MM.1S (cell line): Measurements from ENCODE around the gene EIF1AX.

Source experiments
- DNase-seq: peaks from one replicate; pipeline ENCODE4 v3.0.0-alpha.2; 2015
- H2AFZ ChIP-seq: fragments of 300-600 bp; sonication (generic); 2 replicates; pipeline ENCODE4 v1.6.0; 2016; ENCODE audit warnings: antibody characterized with exemption, low read length
- H3F3A ChIP-seq: fragments of 300-600 bp; sonication (generic); 2 replicates; pipeline ENCODE4 v1.6.1; 2016; ENCODE audit warnings: mild to moderate bottlenecking, antibody characterized with exemption, low read length, moderate library complexity, mixed read lengths; ENCODE audit not compliant: insufficient read depth
- H3K27ac ChIP-seq: fragments of 300-600 bp; sonication (generic); 2 replicates; pipeline ENCODE4 v1.5.1; 2016; ENCODE audit warnings: mild to moderate bottlenecking, low read length
- H3K27me3 ChIP-seq: fragments of 300-600 bp; sonication (generic); replicated peaks from 2 replicates; pipeline ENCODE4 v1.6.0; 2016; ENCODE audit warnings: low read length; ENCODE audit not compliant: insufficient read depth
- H3K36me3 ChIP-seq: fragments of 300-600 bp; sonication (generic); replicated peaks from 2 replicates; pipeline ENCODE4 v1.6.1; 2016; ENCODE audit warnings: mild to moderate bottlenecking, low read length, mixed read lengths; ENCODE audit not compliant: insufficient read depth
- H3K4me1 ChIP-seq: fragments of 300-600 bp; sonication (generic); 2 replicates; pipeline ENCODE4 v1.6.1; 2016; ENCODE audit warnings: low read length, mixed read lengths
- H3K4me2 ChIP-seq: fragments of 300-600 bp; sonication (generic); 2 replicates; pipeline ENCODE4 v1.6.0; 2016; ENCODE audit warnings: low read depth, low read length
- H3K4me3 ChIP-seq: fragments of 300-600 bp; sonication (generic); 2 replicates; pipeline ENCODE4 v1.5.1; 2016; ENCODE audit warnings: low read length, mixed read lengths
- H3K79me2 ChIP-seq: fragments of 300-600 bp; sonication (generic); 2 replicates; pipeline ENCODE4 v1.6.1; 2016; ENCODE audit warnings: mixed run types, low read length, mixed read lengths
- H3K9ac ChIP-seq: fragments of 300-600 bp; sonication (generic); 2 replicates; pipeline ENCODE4 v1.6.1; 2016; ENCODE audit warnings: low read length, mixed read lengths
- H3K9me2 ChIP-seq: fragments of 300-600 bp; sonication (generic); replicated peaks from 2 replicates; pipeline ENCODE4 v1.6.1; 2016; ENCODE audit warnings: mild to moderate bottlenecking, low read length, mixed read lengths; ENCODE audit not compliant: insufficient read depth
- H3K9me3 ChIP-seq: fragments of 300-600 bp; sonication (generic); replicated peaks from 2 replicates; pipeline ENCODE4 v1.6.1; 2016; ENCODE audit warnings: mild to moderate bottlenecking, low read length, mixed read lengths; ENCODE audit not compliant: insufficient read depth
- H4K20me1 ChIP-seq: fragments of 300-600 bp; sonication (generic); 2 replicates; pipeline ENCODE4 v1.6.1; 2016; ENCODE audit warnings: mild to moderate bottlenecking, low read length, moderate library complexity, mixed read lengths; ENCODE audit not compliant: insufficient read depth
- CTCF ChIP-seq: fragments of 300-600 bp; sonication (generic); IDR thresholded peaks from 2 replicates; pipeline ENCODE4 v1.5.1; 2016; ENCODE audit warnings: antibody characterized with exemption, low read length, mixed read lengths
- EZH2 ChIP-seq: fragments of 300-600 bp; sonication (generic); optimal IDR thresholded peaks from 2 replicates; pipeline ENCODE3; 2017; ENCODE audit warnings: low read depth, mild to moderate bottlenecking, antibody characterized with exemption, low read length, mixed read lengths
- EZH2phosphoT487 ChIP-seq: fragments of 300-600 bp; sonication (generic); IDR thresholded peaks from 2 replicates; pipeline ENCODE4 v1.6.1; 2018; ENCODE audit warnings: antibody characterized with exemption, low read length

EIF1AX gene

GRCh38 chrX:20143111-20143510, 1.5 kb upstream of the EIF1AX start:
- Histone ChIP-seq H3K79me2 (peaks cover 34% of the 10 kb centered on the region), H3K9me3 (no peaks in the 10 kb centered on the region), H4K20me1 (peaks cover 8% of the 10 kb centered on the region), H3K9ac (no peak overlapping the region), H3K27ac (no peak overlapping the region), H3K27me3 (no peaks in the 10 kb centered on the region), H3K4me2 (no peak overlapping the region), H3K36me3 (peaks cover 8% of the 10 kb centered on the region), H2AFZ (no peak overlapping the region), H3K9me2 (no peaks in the 10 kb centered on the region), H3K4me3 (no peak overlapping the region), H3F3A (no peaks in the 10 kb centered on the region), H3K4me1 (peaks cover 4% of the 10 kb centered on the region; the same call in 1 of the 2 replicates)
- TF ChIP-seq EZH2 (no peak), CTCF (no peak), EZH2phosphoT487 (no peak)
- DNase-seq: no peak

- Histone ChIP-seq H3K9me3 (no peaks in the 10 kb centered on the region), H3F3A (no peaks in the 10 kb centered on the region), H3K4me2 (peak overlapping the region; percentile 73), H3K9me2 (no peaks in the 10 kb centered on the region), H3K27me3 (no peaks in the 10 kb centered on the region), H3K4me3 (peak overlapping the region; percentile 81), H2AFZ (no peak overlapping the region), H3K27ac (no peak overlapping the region), H3K36me3 (peaks cover 8% of the 10 kb centered on the region), H3K79me2 (peaks cover 59% of the 10 kb centered on the region), H3K4me1 (peaks cover 4% of the 10 kb centered on the region; the same call in 1 of the 2 replicates), H3K9ac (peak overlapping the region; percentile 88), H4K20me1 (peaks cover 8% of the 10 kb centered on the region)
- TF ChIP-seq EZH2 (no peak), EZH2phosphoT487 (no peak), CTCF (no peak)
- no peak for DNase-seq
Observed at GRCh38 chrX:20140420-20140819, 1.2 kb downstream of the EIF1AX start.

GRCh38 chrX:20139966-20140365, 1.7 kb downstream of the EIF1AX start:
- H3K4me2 ChIP-seq: peak overlapping the region; percentile 73
- DNase-seq: no peak
- H3F3A ChIP-seq: no peaks in the 10 kb centered on the region
- H3K36me3 ChIP-seq: peaks cover 8% of the 10 kb centered on the region
- H2AFZ ChIP-seq: no peak overlapping the region
- H3K4me1 ChIP-seq: peaks cover 4% of the 10 kb centered on the region; the same call in 1 of the 2 replicates
- H4K20me1 ChIP-seq: peaks cover 8% of the 10 kb centered on the region
- no peak overlapping the region for H3K27ac ChIP-seq
- H3K79me2 ChIP-seq: peaks cover 61% of the 10 kb centered on the region
- no peaks in the 10 kb centered on the region for H3K9me2 ChIP-seq
- H3K27me3 ChIP-seq: no peaks in the 10 kb centered on the region
- peak overlapping the region; percentile 88; the same call in 1 of the 2 replicates for H3K9ac ChIP-seq
- TF ChIP-seq CTCF (no peak), EZH2 (no peak), EZH2phosphoT487 (no peak)
- H3K9me3 ChIP-seq: no peaks in the 10 kb centered on the region
- H3K4me3 ChIP-seq: peak overlapping the region; percentile 81
